A549 (cell line): ENCODE measurements around the gene FBXO10. TPM values are rescaled to one million over a fixed set of nuclear protein-coding genes. Genes with fewer than 3 reads are reported as not detected.
"Not testable (repeated sequence)": the region's sequence is repeated elsewhere in the genome, so short reads cannot be mapped to it uniquely, and the experiment has no call there.

Experiments used
- ATAC-seq, 2 experiments: fragments of 200-7000 bp in 1 of 2; fragments of >200 bp in 1 of 2; cut with Nextera tagmentation in 1 of 2; cut with Tn5 transposase in 1 of 2; 3 replicates each; pipeline versions ENCODE4 v1.8.0 to v1.9.1; 2018 to 2020; ENCODE audit warnings: mild to moderate bottlenecking in 1 of 2, moderate library complexity in 1 of 2
- CTCF ChIA-PET: fragments of 300-600 bp; sonication (Branson Sonifier 250); formaldehyde crosslinking; extraction: SDS; loops from one replicate; lab custom pipeline; 2021; ENCODE audit warnings: antibody characterized with exemption, inconsistent platforms; lab: Yijun Ruan, JAX
- POLR2A ChIA-PET: fragments of 350-600 bp; formaldehyde crosslinking; extraction: SDS; loops from one replicate; lab custom pipeline; 2021; ENCODE audit warnings: antibody characterized with exemption, inconsistent platforms; lab: Yijun Ruan, JAX
- DNase-seq, 2 experiments: peaks; one replicate each; pipeline versions ENCODE4 v3.0.0 to v3.0.0-alpha.2; 2011 to 2016; ENCODE audit warnings: low read depth in 1 of 2, low spot score in 1 of 2
- FAIRE-seq: peaks from 2 replicates; lab custom pipeline; 2011; peaks lifted over from hg19 to GRCh38; lab: Jason Lieb, UNC
- H3K27ac ChIP-seq, 2 experiments: fragments of >200 bp; sonication (Bioruptor Twin); formaldehyde crosslinking; 3 replicates each; pipeline ENCODE4 v1.5.1; 2016 to 2017
- H3K4me1 ChIP-seq: fragments of >200 bp; sonication (Bioruptor Twin); formaldehyde crosslinking; 3 replicates; pipeline ENCODE4 v1.6.1; 2016
- H3K4me2 ChIP-seq: fragments of >200 bp; sonication (Bioruptor Twin); formaldehyde crosslinking; 3 replicates; pipeline ENCODE4 v1.6.1; 2016
- H3K4me3 ChIP-seq: fragments of >200 bp; sonication (Bioruptor Twin); formaldehyde crosslinking; 3 replicates; pipeline ENCODE4 v1.5.1; 2016
- H3K9me3 ChIP-seq: fragments of >200 bp; sonication (Bioruptor Twin); formaldehyde crosslinking; 3 replicates; pipeline ENCODE4 v1.6.1; 2016
- BCL3 ChIP-seq: fragments of >200 bp; sonication (Bioruptor Twin); formaldehyde crosslinking; IDR thresholded peaks from 3 replicates; pipeline ENCODE4 v1.6.1; 2016
- CEBPB ChIP-seq, 2 experiments: fragments of >200 bp in 1 of 2; sonication (Bioruptor Twin) in 1 of 2; formaldehyde crosslinking in 1 of 2; IDR thresholded peaks; 2 replicates each; pipeline ENCODE4 v1.6.1; 2012 to 2016
- CHD4 ChIP-seq: fragments of 200-600 bp; sonication (generic); IDR thresholded peaks from 2 replicates; pipeline ENCODE4 v1.6.1; 2016; ENCODE audit warnings: antibody characterized with exemption, mild to moderate bottlenecking, borderline replicate concordance
- ELK1 ChIP-seq: fragments of 150-350 bp; IDR thresholded peaks from 2 replicates; pipeline ENCODE4 v1.6.1; 2014; ENCODE audit warnings: low read depth, mild to moderate bottlenecking, low read length
- EP300 ChIP-seq, 2 experiments: fragments of >200 bp; sonication (Bioruptor Twin); formaldehyde crosslinking; IDR thresholded peaks; 2 replicates in 1 of 2; 3 replicates in 1 of 2; pipeline ENCODE4 v1.6.1; 2016 to 2017
- FOSL2 ChIP-seq, 2 experiments: fragments of 450-650 bp in 1 of 2; fragments of >200 bp in 1 of 2; sonication (Bioruptor Twin) in 1 of 2; formaldehyde crosslinking; IDR thresholded peaks; 2 replicates each; pipeline versions ENCODE4 v1.5.0 to v1.6.1; 2016 to 2020; ENCODE audit warnings: mild to moderate bottlenecking in 1 of 2, moderate library complexity in 1 of 2
- HEYL ChIP-seq: fragments of 250-450 bp; sonication (Bioruptor Pico); IDR thresholded peaks from 2 replicates; pipeline ENCODE4 v1.8.0; 2021; ENCODE audit warnings: mild to moderate bottlenecking, moderate library complexity
- HMGXB4 ChIP-seq: fragments of 250-450 bp; sonication (Bioruptor Pico); IDR thresholded peaks from 2 replicates; pipeline ENCODE4 v1.5.0; 2021; ENCODE audit warnings: mild to moderate bottlenecking, moderate library complexity, borderline replicate concordance
- JUN ChIP-seq, 2 experiments: fragments of >200 bp; sonication (Bioruptor Twin); formaldehyde crosslinking; IDR thresholded peaks; 2 replicates in 1 of 2; 3 replicates in 1 of 2; pipeline ENCODE4 v1.6.1; 2016 to 2017
- MAFK ChIP-seq: fragments of 450-650 bp; IDR thresholded peaks from 2 replicates; pipeline ENCODE4 v1.6.1; 2014; ENCODE audit not compliant: partially characterized antibody
- MAX ChIP-seq: IDR thresholded peaks from 2 replicates; pipeline ENCODE4 v1.6.1; 2012
- NFE2L2 ChIP-seq: fragments of 150-350 bp; conservative IDR thresholded peaks from 2 replicates; pipeline ENCODE4 v1.6.1; 2014; ENCODE audit warnings: low read length
- NR3C1 ChIP-seq: fragments of >200 bp; sonication (Bioruptor Twin); formaldehyde crosslinking; IDR thresholded peaks from 3 replicates; pipeline ENCODE4 v1.6.1; 2017
- PHF8 ChIP-seq: fragments of 200-600 bp; sonication (generic); IDR thresholded peaks from 2 replicates; pipeline ENCODE4 v1.6.1; 2016; ENCODE audit warnings: low read depth, mild to moderate bottlenecking, antibody characterized with exemption, moderate library complexity, borderline replicate concordance
- RAD21 ChIP-seq, 2 experiments: fragments of >200 bp in 1 of 2; sonication (Bioruptor Twin) in 1 of 2; formaldehyde crosslinking in 1 of 2; IDR thresholded peaks in 1 of 2; conservative IDR thresholded peaks in 1 of 2; 2 replicates in 1 of 2; 3 replicates in 1 of 2; pipeline ENCODE4 v1.6.1; 2012 to 2018; ENCODE audit warnings: inconsistent platforms in 1 of 2
- RARB ChIP-seq: fragments of 250-450 bp; sonication (Bioruptor Pico); IDR thresholded peaks from 2 replicates; pipeline ENCODE4 v1.8.0; 2021; ENCODE audit warnings: mild to moderate bottlenecking, moderate library complexity
- REST ChIP-seq: fragments of 200-600 bp; sonication (generic); IDR thresholded peaks from 2 replicates; pipeline ENCODE4 v1.6.1; 2016; ENCODE audit warnings: antibody characterized with exemption, mild to moderate bottlenecking, moderate library complexity
- ZC3H11A ChIP-seq: fragments of 450-650 bp; IDR thresholded peaks from 2 replicates; pipeline ENCODE4 v1.6.1; 2014; ENCODE audit warnings: antibody characterized with exemption, mild to moderate bottlenecking
- ZFP36 ChIP-seq: fragments of 450-650 bp; IDR thresholded peaks from 2 replicates; pipeline ENCODE4 v1.6.1; 2014; ENCODE audit warnings: borderline replicate concordance; ENCODE audit not compliant: partially characterized antibody
- ZSCAN20 ChIP-seq: fragments of 250-450 bp; sonication (Bioruptor Pico); IDR thresholded peaks from 2 replicates; pipeline ENCODE4 v1.8.0; 2022; ENCODE audit warnings: mild to moderate bottlenecking, moderate library complexity
- WGBS: methylation state at CpG from one replicate; pipeline ENCODE4 v1.1.6; 2017; ENCODE audit errors: missing lambda C conversion rate; 5-methylcytosine and 5-hydroxymethylcytosine counted together
- polyA plus RNA-seq, 4 experiments: library from polyadenylated mRNA; depleted of rRNA in 3 of 4; stranded (reverse); fragments of >200 nt; fragmentation: RNase III in 1 of 4; extraction: RNeasy Plus Mini Kit Qiagen cat#74134 plus additional on column Dnase treatment in 1 of 4; gene quantifications; 2 replicates in 3 of 4; 3 replicates in 1 of 4; pipeline ENCODE4 v1.2.3, GENCODE V29; 2011 to 2017

FBXO10 gene
- polyA plus RNA-seq, 2 of the 4 experiments (the other 2 are of a cell fraction), result 5.0 to 5.3 TPM

GRCh38 chr9:37476930-37477329 is 99.2 kb downstream of the FBXO10 start (continued):
- TF ChIP-seq REST (no peak), HMGXB4 (no peak), NR3C1 (no peak), RARB (CRISPR knock-in tag) (no peak), MAFK (no peak), FOSL2 (IDR thresholded peaks at IDR 0.05) (no peak), FOSL2 (CRISPR knock-in tag; IDR thresholded peaks at IDR 0.05) (no peak)

- TF ChIP-seq HEYL (CRISPR knock-in tag) (0 out of 2 replicates have a peak, but pooled peaks have one; percentile 21), CEBPB (IDR thresholded peaks at IDR 0.05) (no peak), ZSCAN20 (CRISPR knock-in tag) (peak; percentile 58; the same call in 1 of the 2 replicates)
- ChIA-PET CTCF (no interaction called here), POLR2A (no interaction called here)
- DNase-seq, result no peak
- WGBS, result 70% methylated on average over 3 of the region's 3 CpGs
- Histone ChIP-seq H3K27ac (peak overlapping the region in 1 of 2 experiments; percentile 94; a peak in 1 of 6 replicates), H3K4me2 (no peak overlapping the region), H3K4me1 (peaks cover 32% of the 10 kb centered on the region), H3K4me3 (no peak overlapping the region), H3K9me3 (peaks cover 25% of the 10 kb centered on the region)
- no peak for ATAC-seq
- no peak for FAIRE-seq
Measured at GRCh38 chr9:37474438-37474837, 101.7 kb downstream of the FBXO10 start.

- H3K4me3 ChIP-seq, FAIRE-seq, DNase-seq, H3K4me2 ChIP-seq, ATAC-seq, POLR2A ChIA-PET: not testable (repeated sequence)
- Histone ChIP-seq H3K9me3 (peaks cover 25% of the 10 kb centered on the region), H3K27ac (peak overlapping the region in 1 of 2 experiments; percentile 94; a peak in 4 of 6 replicates), H3K4me1 (peaks cover 32% of the 10 kb centered on the region)
- TF ChIP-seq ZC3H11A, result peak; percentile 62
- CTCF ChIA-PET, result interaction anchor here (0.7 to 1.0 kb wide), 2 partner anchors 8 to 562 kb away, joined by 4 to 5 read pairs; no protein-coding TSS in a partner anchor
- WGBS, result 56% methylated on average over 6 of the region's 6 CpGs
Measured at GRCh38 chr9:37473982-37474381, 102.2 kb downstream of the FBXO10 start.

- CTCF ChIA-PET, result interaction anchor here (0.6 to 1.3 kb wide), 3 partner anchors 36 to 56 kb away, joined by 3 to 6 read pairs (median 4); no protein-coding TSS in a partner anchor
- peaks cover 25% of the 10 kb centered on the region for H3K9me3 ChIP-seq
- H3K4me1 ChIP-seq, result peaks cover 23% of the 10 kb centered on the region
- H3K4me2 ChIP-seq, result peak overlapping the region; percentile 86
- peak; percentile 97 to 99 for ATAC-seq
- POLR2A ChIA-PET, result no interaction called here
- WGBS, result 6% methylated on average over 7 of the region's 7 CpGs
- FAIRE-seq, result peak; percentile 93
- H3K27ac ChIP-seq, result peak overlapping the region; percentile 94 to 96
- DNase-seq, result peak; percentile 89 to 97
- peak overlapping the region; percentile 31 for H3K4me3 ChIP-seq
- peak; percentile 10 to 26; a peak in 1 of 5 replicates for TF ChIP-seq RAD21 (conservative IDR thresholded peaks at IDR 0.05 in 1 of 2, IDR thresholded peaks at IDR 0.05 in 1 of 2)
- TF ChIP-seq ZFP36, result no peak
- peak in 1 of 2 experiments; percentile 69; a peak in 3 of 5 replicates for TF ChIP-seq EP300 (IDR thresholded peaks at IDR 0.05)
- TF ChIP-seq NFE2L2, result peak; percentile 42; the same call in 1 of the 2 replicates
- TF ChIP-seq FOSL2 (IDR thresholded peaks at IDR 0.05), result peak; percentile 81
- TF ChIP-seq FOSL2 (CRISPR knock-in tag; IDR thresholded peaks at IDR 0.05), result peak; percentile 96
- peak; percentile 57 for TF ChIP-seq BCL3
- peak; percentile 97 for TF ChIP-seq MAFK
- 0 out of 2 replicates have a peak, but pooled peaks have one; percentile 11 for TF ChIP-seq PHF8
- TF ChIP-seq ELK1, result no peak
- no peak for TF ChIP-seq HEYL (CRISPR knock-in tag)
- TF ChIP-seq JUN (IDR thresholded peaks at IDR 0.05), result peak; percentile 92 to 93
- peak; percentile 84 for TF ChIP-seq MAX
- no peak for TF ChIP-seq CHD4
- peak in 1 of 2 experiments; percentile 48; a peak in 1 of 4 replicates for TF ChIP-seq CEBPB (IDR thresholded peaks at IDR 0.05)
Measured at GRCh38 chr9:37471942-37472684, 104.1 kb downstream of the FBXO10 start.
